KMS-11 (cell line): ENCODE data around the gene MRPL39.

Experiments
- H2AFZ ChIP-seq: fragments of 200-600 bp; sonication (generic); 2 replicates; pipeline ENCODE4 v1.6.1; 2016; ENCODE audit warnings: antibody characterized with exemption, mixed run types, low read depth
- H3K27ac ChIP-seq: fragments of 200-600 bp; sonication (generic); 2 replicates; pipeline ENCODE4 v1.6.1; 2016; ENCODE audit warnings: mild to moderate bottlenecking, mixed run types
- H3K27me3 ChIP-seq: fragments of 200-600 bp; sonication (generic); 2 replicates; pipeline ENCODE4 v1.6.1; 2017; ENCODE audit warnings: mild to moderate bottlenecking, low read depth, mixed run types, moderate library complexity; ENCODE audit not compliant: insufficient read depth
- H3K36me3 ChIP-seq: fragments of 200-600 bp; sonication (generic); 2 replicates; pipeline ENCODE4 v1.6.1; 2017; ENCODE audit warnings: mild to moderate bottlenecking, mixed run types; ENCODE audit not compliant: insufficient read depth
- H3K4me1 ChIP-seq: fragments of 200-600 bp; sonication (generic); 2 replicates; pipeline ENCODE4 v1.6.1; 2016; ENCODE audit warnings: mild to moderate bottlenecking, low read depth, mixed run types; ENCODE audit not compliant: poor library complexity, severe bottlenecking
- H3K4me2 ChIP-seq: fragments of 200-600 bp; sonication (generic); 2 replicates; pipeline ENCODE4 v1.7.0; 2016; ENCODE audit warnings: mild to moderate bottlenecking, mixed run types
- H3K4me3 ChIP-seq: fragments of 200-600 bp; sonication (generic); IDR thresholded peaks from 2 replicates; pipeline ENCODE4 v1.6.1; 2017; ENCODE audit warnings: low read depth, low read length, mixed read lengths; ENCODE audit not compliant: insufficient read depth
- H3K79me2 ChIP-seq: fragments of 200-600 bp; sonication (generic); 2 replicates; pipeline ENCODE4 v1.6.1; 2016; ENCODE audit warnings: low read depth, mixed run types; ENCODE audit not compliant: insufficient read depth
- H3K9ac ChIP-seq: fragments of 200-600 bp; sonication (generic); 2 replicates; pipeline ENCODE4 v1.6.1; 2016; ENCODE audit warnings: mild to moderate bottlenecking, mixed run types
- H4K20me1 ChIP-seq: fragments of 200-600 bp; sonication (generic); 2 replicates; pipeline ENCODE4 v1.6.1; 2016; ENCODE audit warnings: mild to moderate bottlenecking, mixed run types; ENCODE audit not compliant: insufficient read depth
- TF ChIP-seq, protein P1 (sequence below): fragments of 200-600 bp; sonication (generic); conservative IDR thresholded peaks from 2 replicates; pipeline ENCODE4 v1.6.1; 2017; ENCODE audit warnings: low read depth, mild to moderate bottlenecking, antibody characterized with exemption, low read length, moderate library complexity, mixed read lengths

The MRPL39 gene

DNA sequence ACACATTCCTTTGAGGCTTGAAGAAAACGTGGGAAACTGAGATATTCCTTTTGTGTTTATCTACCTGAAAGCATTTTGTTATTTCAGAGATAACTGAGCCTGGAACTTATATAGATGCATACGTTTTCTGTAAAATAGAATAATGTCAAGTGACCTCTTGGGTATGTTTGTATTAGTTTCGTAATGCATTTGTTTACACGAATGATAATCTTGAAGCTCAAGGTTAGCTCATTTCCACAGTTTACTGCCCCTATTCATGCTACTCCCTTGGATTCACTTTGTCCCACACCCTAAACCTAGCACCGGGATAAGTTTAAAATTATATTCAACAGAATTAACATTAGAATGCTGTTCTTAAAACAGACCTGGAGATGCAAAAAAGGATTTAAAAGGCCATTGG lies 54.4 kb downstream of the MRPL39 start:
- no peaks in the 10 kb centered on the region for H4K20me1 ChIP-seq
- TF ChIP-seq, protein P1, sequence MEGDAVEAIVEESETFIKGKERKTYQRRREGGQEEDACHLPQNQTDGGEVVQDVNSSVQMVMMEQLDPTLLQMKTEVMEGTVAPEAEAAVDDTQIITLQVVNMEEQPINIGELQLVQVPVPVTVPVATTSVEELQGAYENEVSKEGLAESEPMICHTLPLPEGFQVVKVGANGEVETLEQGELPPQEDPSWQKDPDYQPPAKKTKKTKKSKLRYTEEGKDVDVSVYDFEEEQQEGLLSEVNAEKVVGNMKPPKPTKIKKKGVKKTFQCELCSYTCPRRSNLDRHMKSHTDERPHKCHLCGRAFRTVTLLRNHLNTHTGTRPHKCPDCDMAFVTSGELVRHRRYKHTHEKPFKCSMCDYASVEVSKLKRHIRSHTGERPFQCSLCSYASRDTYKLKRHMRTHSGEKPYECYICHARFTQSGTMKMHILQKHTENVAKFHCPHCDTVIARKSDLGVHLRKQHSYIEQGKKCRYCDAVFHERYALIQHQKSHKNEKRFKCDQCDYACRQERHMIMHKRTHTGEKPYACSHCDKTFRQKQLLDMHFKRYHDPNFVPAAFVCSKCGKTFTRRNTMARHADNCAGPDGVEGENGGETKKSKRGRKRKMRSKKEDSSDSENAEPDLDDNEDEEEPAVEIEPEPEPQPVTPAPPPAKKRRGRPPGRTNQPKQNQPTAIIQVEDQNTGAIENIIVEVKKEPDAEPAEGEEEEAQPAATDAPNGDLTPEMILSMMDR, result no peak

DNA sequence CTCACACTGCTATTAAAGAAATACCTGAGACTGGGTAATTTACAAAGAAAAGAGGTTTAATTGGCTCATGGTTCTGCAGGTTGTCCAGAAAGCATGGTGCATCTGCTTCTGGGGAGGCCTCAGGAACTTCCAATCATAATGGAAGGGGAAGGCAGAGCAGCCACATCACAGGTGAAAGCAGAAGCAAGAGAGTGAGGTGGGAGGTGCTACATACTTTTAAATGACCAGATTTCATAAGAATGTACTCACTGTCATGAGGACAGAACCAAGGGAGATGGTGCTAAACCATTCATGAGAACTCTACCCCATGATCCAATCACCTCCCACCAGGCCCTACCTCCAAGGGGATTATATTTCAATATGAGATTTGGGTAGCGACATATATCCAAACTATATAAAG lies 55.7 kb downstream of the MRPL39 start:
- Histone ChIP-seq H3K4me2 (no peak overlapping the region), H3K27ac (no peak overlapping the region), H3K4me3 (no peak overlapping the region), H3K4me1 (no peaks in the 10 kb centered on the region), H4K20me1 (no peaks in the 10 kb centered on the region), H2AFZ (no peak overlapping the region), H3K9ac (no peak overlapping the region), H3K79me2 (no peaks in the 10 kb centered on the region), H3K36me3 (no peaks in the 10 kb centered on the region), H3K27me3 (no peaks in the 10 kb centered on the region)
- TF ChIP-seq, protein P1, result no peak

More for the DNA sequence above, 54.4 kb downstream of the MRPL39 start:
- no peak overlapping the region for H3K4me2 ChIP-seq
- no peak overlapping the region for H3K27ac ChIP-seq
- no peak overlapping the region for H2AFZ ChIP-seq
- no peaks in the 10 kb centered on the region for H3K4me1 ChIP-seq
- no peak overlapping the region for H3K4me3 ChIP-seq
- no peaks in the 10 kb centered on the region for H3K79me2 ChIP-seq
- H3K36me3 ChIP-seq, result no peaks in the 10 kb centered on the region
- no peaks in the 10 kb centered on the region for H3K27me3 ChIP-seq
- no peak overlapping the region for H3K9ac ChIP-seq

DNA sequence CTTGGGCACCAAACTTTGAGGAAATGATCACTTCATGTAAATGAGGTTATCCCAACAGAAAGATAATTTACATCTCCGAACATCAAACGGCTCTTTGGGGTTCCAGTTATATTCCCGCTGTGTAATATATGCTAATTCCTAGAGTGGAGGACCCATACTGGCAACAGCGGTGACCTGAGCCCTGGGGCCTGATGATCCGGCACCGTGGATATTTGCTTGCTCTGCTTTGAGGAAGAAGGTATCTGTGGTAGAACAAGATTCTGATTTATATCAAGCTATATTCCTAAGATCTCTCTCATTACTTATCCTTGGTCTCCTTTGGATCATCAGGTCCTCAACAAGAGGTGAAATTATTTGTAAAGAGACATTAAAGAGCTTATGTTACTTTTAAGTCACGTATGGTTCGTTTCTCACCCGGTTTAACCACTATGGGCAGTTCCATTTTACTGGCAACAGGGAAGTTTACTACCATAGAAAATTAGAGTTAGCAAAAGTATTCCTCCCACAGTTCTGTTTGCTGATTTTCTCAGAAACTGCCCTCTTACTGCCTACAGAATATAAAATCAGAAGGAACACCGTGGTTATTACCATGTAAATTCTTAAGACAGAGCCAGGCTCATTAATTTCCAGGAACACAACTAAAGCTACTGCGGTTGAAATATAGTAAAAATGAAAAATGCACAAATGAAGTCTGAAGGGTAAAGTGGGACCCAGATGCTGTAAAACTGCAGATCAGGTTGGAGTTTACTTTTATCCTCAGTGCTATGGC lies 56.7 kb downstream of the MRPL39 start:
- H3K9ac ChIP-seq, result no peak overlapping the region
- H3K4me3 ChIP-seq, result no peak overlapping the region
- TF ChIP-seq, protein P1, result no peak
- no peak overlapping the region for H2AFZ ChIP-seq
- no peaks in the 10 kb centered on the region for H4K20me1 ChIP-seq
- H3K36me3 ChIP-seq, result no peaks in the 10 kb centered on the region
- H3K4me1 ChIP-seq, result no peaks in the 10 kb centered on the region
- no peak overlapping the region for H3K27ac ChIP-seq
- H3K79me2 ChIP-seq, result no peaks in the 10 kb centered on the region
- no peaks in the 10 kb centered on the region for H3K27me3 ChIP-seq
- H3K4me2 ChIP-seq, result no peak overlapping the region

DNA sequence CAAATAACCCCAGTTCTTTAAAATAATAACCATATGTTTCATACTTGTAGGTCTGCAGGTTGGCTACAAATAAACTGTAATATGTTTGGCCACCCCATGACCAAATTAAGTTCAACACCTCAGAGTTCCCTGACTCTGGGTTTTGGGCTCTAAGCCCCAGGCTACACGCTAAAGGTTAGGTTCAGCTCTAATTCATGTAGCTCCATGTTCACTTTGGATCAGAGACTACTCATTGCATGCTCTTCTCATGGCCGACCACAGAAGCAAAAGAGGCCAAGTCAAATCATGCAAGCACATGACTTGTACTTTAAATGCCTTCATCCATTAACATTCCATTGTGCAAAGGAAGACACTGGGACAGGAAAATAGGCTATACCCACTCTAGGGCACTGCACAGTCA lies 66.2 kb downstream of the MRPL39 start:
- H3K9ac ChIP-seq, result no peak overlapping the region
- no peak overlapping the region for H3K4me2 ChIP-seq
- no peaks in the 10 kb centered on the region for H3K79me2 ChIP-seq
- no peaks in the 10 kb centered on the region for H3K27me3 ChIP-seq
- no peaks in the 10 kb centered on the region for H4K20me1 ChIP-seq
- TF ChIP-seq, protein P1, result no peak
- H3K4me1 ChIP-seq, result no peaks in the 10 kb centered on the region
- H3K4me3 ChIP-seq, result no peak overlapping the region
- no peaks in the 10 kb centered on the region for H3K36me3 ChIP-seq
- no peak overlapping the region for H2AFZ ChIP-seq
- no peak overlapping the region for H3K27ac ChIP-seq
